ENCODE results near the gene ZBTB45. TPM values are rescaled to one million over a fixed set of nuclear protein-coding genes. Genes with fewer than 3 reads are reported as not detected.

ZBTB45 gene
- total RNA-seq, 1 experiment from 2014 or later, result 19.7 TPM

DNA sequence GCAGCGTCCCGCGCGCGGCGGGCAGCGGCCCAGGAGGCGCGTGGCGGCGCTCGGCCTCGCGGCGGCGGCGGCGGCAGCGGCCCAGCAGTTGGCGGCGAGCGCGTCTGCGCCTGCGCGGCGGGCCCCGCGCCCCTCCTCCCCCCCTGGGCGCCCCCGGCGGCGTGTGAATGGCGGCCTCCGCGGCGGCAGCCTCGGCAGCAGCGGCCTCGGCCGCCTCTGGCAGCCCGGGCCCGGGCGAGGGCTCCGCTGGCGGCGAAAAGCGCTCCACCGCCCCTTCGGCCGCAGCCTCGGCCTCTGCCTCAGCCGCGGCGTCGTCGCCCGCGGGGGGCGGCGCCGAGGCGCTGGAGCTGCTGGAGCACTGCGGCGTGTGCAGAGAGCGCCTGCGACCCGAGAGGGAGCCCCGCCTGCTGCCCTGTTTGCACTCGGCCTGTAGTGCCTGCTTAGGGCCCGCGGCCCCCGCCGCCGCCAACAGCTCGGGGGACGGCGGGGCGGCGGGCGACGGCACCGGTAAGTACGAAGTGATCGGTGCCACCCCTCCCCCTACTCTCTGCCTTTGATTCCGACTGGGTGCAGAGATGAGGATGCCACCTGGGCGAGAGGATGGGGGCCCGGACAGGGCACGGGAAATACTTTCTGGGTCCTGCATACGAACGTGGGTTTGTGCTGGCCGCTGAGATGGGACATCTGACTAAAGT, 25.1 kb upstream of the ZBTB45 start (continued):
- TF ChIP-seq, protein P1, sequence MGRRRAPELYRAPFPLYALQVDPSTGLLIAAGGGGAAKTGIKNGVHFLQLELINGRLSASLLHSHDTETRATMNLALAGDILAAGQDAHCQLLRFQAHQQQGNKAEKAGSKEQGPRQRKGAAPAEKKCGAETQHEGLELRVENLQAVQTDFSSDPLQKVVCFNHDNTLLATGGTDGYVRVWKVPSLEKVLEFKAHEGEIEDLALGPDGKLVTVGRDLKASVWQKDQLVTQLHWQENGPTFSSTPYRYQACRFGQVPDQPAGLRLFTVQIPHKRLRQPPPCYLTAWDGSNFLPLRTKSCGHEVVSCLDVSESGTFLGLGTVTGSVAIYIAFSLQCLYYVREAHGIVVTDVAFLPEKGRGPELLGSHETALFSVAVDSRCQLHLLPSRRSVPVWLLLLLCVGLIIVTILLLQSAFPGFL (CRISPR knock-in tag; IDR thresholded peaks at IDR 0.05; ENCODE audit: borderline replicate concordance), result no peak
- TF ChIP-seq TEAD1 (CRISPR knock-in tag; IDR thresholded peaks at IDR 0.05) (0 out of 2 replicates have a peak, but pooled peaks have one; percentile 6), SP1 (CRISPR knock-in tag; conservative IDR thresholded peaks at IDR 0.05) (0 out of 2 replicates have a peak, but pooled peaks have one; percentile 20)

GRCh38 chr19:58543826-58544590, 24.4 kb upstream of the ZBTB45 start, which contains the start of gene TRIM28:
TSS of gene TRIM28 (plus strand) at chr19:58544064. CDS start at chr19:58544758, 694 bp downstream.
- H3K9me3 Mint-ChIP-seq, result no peaks in the 10 kb centered on the region
- H3K27me3 Mint-ChIP-seq (ENCODE audit: low read depth), result peaks cover 45% of the 10 kb centered on the region
- peak; percentile 95 for ATAC-seq
- H3K36me3 Mint-ChIP-seq, result peaks cover 39% of the 10 kb centered on the region
- peak within 1 kb of the TSS; percentile 99 for H3K27ac Mint-ChIP-seq
- H3K4me1 Mint-ChIP-seq, result peaks cover 17% of the 10 kb centered on the region
- CTCF ChIA-PET, result interaction anchor here (0.8 to 5.9 kb wide), 5 partner anchors 11 to 38 kb away, joined by 3 to 60 read pairs (median 6); partner anchors contain the start of genes CHMP2A and ZBTB45
- POLR2A ChIA-PET, result interaction anchor here (0.5 to 3.2 kb wide), 8 partner anchors 10 to 93 kb away, joined by 3 to 30 read pairs (median 10); partner anchors contain the start of genes CHMP2A, UBE2M, ZBTB45 and ZNF324B
- DNase-seq (ENCODE audit: low spot score), result peak; percentile 98
- peak within 1 kb of the TSS; percentile 97 for H3K4me3 Mint-ChIP-seq
- no peak for TF ChIP-seq GTF2I (CRISPR knock-in tag; conservative IDR thresholded peaks at IDR 0.05)
- no peak for TF ChIP-seq ESRRA (CRISPR knock-in tag; IDR thresholded peaks at IDR 0.05; ENCODE audit: borderline replicate concordance)
- TF ChIP-seq, protein P2, sequence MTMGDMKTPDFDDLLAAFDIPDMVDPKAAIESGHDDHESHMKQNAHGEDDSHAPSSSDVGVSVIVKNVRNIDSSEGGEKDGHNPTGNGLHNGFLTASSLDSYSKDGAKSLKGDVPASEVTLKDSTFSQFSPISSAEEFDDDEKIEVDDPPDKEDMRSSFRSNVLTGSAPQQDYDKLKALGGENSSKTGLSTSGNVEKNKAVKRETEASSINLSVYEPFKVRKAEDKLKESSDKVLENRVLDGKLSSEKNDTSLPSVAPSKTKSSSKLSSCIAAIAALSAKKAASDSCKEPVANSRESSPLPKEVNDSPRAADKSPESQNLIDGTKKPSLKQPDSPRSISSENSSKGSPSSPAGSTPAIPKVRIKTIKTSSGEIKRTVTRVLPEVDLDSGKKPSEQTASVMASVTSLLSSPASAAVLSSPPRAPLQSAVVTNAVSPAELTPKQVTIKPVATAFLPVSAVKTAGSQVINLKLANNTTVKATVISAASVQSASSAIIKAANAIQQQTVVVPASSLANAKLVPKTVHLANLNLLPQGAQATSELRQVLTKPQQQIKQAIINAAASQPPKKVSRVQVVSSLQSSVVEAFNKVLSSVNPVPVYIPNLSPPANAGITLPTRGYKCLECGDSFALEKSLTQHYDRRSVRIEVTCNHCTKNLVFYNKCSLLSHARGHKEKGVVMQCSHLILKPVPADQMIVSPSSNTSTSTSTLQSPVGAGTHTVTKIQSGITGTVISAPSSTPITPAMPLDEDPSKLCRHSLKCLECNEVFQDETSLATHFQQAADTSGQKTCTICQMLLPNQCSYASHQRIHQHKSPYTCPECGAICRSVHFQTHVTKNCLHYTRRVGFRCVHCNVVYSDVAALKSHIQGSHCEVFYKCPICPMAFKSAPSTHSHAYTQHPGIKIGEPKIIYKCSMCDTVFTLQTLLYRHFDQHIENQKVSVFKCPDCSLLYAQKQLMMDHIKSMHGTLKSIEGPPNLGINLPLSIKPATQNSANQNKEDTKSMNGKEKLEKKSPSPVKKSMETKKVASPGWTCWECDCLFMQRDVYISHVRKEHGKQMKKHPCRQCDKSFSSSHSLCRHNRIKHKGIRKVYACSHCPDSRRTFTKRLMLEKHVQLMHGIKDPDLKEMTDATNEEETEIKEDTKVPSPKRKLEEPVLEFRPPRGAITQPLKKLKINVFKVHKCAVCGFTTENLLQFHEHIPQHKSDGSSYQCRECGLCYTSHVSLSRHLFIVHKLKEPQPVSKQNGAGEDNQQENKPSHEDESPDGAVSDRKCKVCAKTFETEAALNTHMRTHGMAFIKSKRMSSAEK (CRISPR knock-in tag; IDR thresholded peaks at IDR 0.05; ENCODE audit: borderline replicate concordance), result no peak
- TF ChIP-seq, protein P3, sequence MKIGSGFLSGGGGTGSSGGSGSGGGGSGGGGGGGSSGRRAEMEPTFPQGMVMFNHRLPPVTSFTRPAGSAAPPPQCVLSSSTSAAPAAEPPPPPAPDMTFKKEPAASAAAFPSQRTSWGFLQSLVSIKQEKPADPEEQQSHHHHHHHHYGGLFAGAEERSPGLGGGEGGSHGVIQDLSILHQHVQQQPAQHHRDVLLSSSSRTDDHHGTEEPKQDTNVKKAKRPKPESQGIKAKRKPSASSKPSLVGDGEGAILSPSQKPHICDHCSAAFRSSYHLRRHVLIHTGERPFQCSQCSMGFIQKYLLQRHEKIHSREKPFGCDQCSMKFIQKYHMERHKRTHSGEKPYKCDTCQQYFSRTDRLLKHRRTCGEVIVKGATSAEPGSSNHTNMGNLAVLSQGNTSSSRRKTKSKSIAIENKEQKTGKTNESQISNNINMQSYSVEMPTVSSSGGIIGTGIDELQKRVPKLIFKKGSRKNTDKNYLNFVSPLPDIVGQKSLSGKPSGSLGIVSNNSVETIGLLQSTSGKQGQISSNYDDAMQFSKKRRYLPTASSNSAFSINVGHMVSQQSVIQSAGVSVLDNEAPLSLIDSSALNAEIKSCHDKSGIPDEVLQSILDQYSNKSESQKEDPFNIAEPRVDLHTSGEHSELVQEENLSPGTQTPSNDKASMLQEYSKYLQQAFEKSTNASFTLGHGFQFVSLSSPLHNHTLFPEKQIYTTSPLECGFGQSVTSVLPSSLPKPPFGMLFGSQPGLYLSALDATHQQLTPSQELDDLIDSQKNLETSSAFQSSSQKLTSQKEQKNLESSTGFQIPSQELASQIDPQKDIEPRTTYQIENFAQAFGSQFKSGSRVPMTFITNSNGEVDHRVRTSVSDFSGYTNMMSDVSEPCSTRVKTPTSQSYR (CRISPR knock-in tag; IDR thresholded peaks at IDR 0.05), result no peak
- peak; percentile 78; the same call in 1 of the 2 replicates for TF ChIP-seq MYBL2 (CRISPR knock-in tag; IDR thresholded peaks at IDR 0.05)
- TF ChIP-seq, protein P4, sequence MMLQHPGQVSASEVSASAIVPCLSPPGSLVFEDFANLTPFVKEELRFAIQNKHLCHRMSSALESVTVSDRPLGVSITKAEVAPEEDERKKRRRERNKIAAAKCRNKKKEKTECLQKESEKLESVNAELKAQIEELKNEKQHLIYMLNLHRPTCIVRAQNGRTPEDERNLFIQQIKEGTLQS (CRISPR knock-in tag; conservative IDR thresholded peaks at IDR 0.05), result no peak
- TF ChIP-seq NFYB (CRISPR knock-in tag; conservative IDR thresholded peaks at IDR 0.05; ENCODE audit: low read depth), result no peak
- peak; percentile 62; the same call in 1 of the 2 replicates for TF ChIP-seq FOXK1 (CRISPR knock-in tag; IDR thresholded peaks at IDR 0.05)
- no peak for TF ChIP-seq ZNF138 (CRISPR knock-in tag; conservative IDR thresholded peaks at IDR 0.05)
- peak; percentile 72; the same call in 1 of the 2 replicates for TF ChIP-seq NFATC4 (CRISPR knock-in tag; IDR thresholded peaks at IDR 0.05)
- peak; percentile 60 for TF ChIP-seq FOXP1 (CRISPR knock-in tag; IDR thresholded peaks at IDR 0.05; ENCODE audit: borderline replicate concordance)
- TF ChIP-seq, protein P5, sequence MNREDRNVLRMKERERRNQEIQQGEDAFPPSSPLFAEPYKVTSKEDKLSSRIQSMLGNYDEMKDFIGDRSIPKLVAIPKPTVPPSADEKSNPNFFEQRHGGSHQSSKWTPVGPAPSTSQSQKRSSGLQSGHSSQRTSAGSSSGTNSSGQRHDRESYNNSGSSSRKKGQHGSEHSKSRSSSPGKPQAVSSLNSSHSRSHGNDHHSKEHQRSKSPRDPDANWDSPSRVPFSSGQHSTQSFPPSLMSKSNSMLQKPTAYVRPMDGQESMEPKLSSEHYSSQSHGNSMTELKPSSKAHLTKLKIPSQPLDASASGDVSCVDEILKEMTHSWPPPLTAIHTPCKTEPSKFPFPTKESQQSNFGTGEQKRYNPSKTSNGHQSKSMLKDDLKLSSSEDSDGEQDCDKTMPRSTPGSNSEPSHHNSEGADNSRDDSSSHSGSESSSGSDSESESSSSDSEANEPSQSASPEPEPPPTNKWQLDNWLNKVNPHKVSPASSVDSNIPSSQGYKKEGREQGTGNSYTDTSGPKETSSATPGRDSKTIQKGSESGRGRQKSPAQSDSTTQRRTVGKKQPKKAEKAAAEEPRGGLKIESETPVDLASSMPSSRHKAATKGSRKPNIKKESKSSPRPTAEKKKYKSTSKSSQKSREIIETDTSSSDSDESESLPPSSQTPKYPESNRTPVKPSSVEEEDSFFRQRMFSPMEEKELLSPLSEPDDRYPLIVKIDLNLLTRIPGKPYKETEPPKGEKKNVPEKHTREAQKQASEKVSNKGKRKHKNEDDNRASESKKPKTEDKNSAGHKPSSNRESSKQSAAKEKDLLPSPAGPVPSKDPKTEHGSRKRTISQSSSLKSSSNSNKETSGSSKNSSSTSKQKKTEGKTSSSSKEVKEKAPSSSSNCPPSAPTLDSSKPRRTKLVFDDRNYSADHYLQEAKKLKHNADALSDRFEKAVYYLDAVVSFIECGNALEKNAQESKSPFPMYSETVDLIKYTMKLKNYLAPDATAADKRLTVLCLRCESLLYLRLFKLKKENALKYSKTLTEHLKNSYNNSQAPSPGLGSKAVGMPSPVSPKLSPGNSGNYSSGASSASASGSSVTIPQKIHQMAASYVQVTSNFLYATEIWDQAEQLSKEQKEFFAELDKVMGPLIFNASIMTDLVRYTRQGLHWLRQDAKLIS (CRISPR knock-in tag; IDR thresholded peaks at IDR 0.05; ENCODE audit: borderline replicate concordance), result no peak
- TF ChIP-seq RELA (CRISPR knock-in tag; IDR thresholded peaks at IDR 0.05; ENCODE audit: borderline replicate concordance), result no peak

Measured in WTC11 (cell line).